Kidney (tissue), 14 donors: ENCODE data around the gene PEPD. TPM values are rescaled to one million over a fixed set of nuclear protein-coding genes. Genes with fewer than 3 reads are reported as not detected.

Experiments
- DNase-seq, 5 donors: peaks; one replicate each; pipeline ENCODE4 v3.0.0-alpha.2; 2013 to 2020
- FAIRE-seq: peaks from 2 replicates; lab custom pipeline; 2012; peaks lifted over from hg19 to GRCh38; lab: Jason Lieb, UNC
- H3K27ac ChIP-seq, 2 donors: one replicate each; pipeline ENCODE4 v1.7.0; 2013; ENCODE audit warnings: low read depth in 2 of 2, low read length in 2 of 2, inconsistent platforms in 1 of 2
- H3K27me3 ChIP-seq: one replicate; pipeline ENCODE4 v1.7.1; 2013; ENCODE audit warnings: low read length, inconsistent platforms; ENCODE audit not compliant: control insufficient read depth, insufficient read depth
- H3K36me3 ChIP-seq, 3 donors: one replicate each; pipeline versions ENCODE4 v1.7.0 to v1.7.1; 2013; ENCODE audit warnings: low read length in 3 of 3, control low read depth in 1 of 3, inconsistent platforms in 1 of 3; ENCODE audit not compliant: insufficient read depth in 3 of 3, control insufficient read depth in 2 of 3
- H3K4me1 ChIP-seq, 3 donors: one replicate each; pipeline versions ENCODE4 v1.7.0 to v1.7.1; 2013; ENCODE audit warnings: low read length in 3 of 3, inconsistent platforms in 1 of 3, low read depth in 1 of 3; ENCODE audit not compliant: control insufficient read depth in 2 of 3, insufficient read depth in 2 of 3
- H3K4me3 ChIP-seq, 3 donors: one replicate each; pipeline versions ENCODE4 v1.7.0 to v1.8.1; 2013; ENCODE audit warnings: low read length in 3 of 3, control low read depth in 1 of 3, inconsistent platforms in 1 of 3
- H3K9ac ChIP-seq, 3 donors: one replicate each; pipeline versions ENCODE4 v1.7.0 to v1.7.1; 2013; ENCODE audit warnings: low read length in 3 of 3, control low read depth in 1 of 3, inconsistent platforms in 1 of 3
- H3K9me3 ChIP-seq, 3 donors: one replicate each; pipeline versions ENCODE4 v1.7.0 to v1.7.1; 2013; ENCODE audit warnings: low read length in 3 of 3, control low read depth in 1 of 3, inconsistent platforms in 1 of 3; ENCODE audit not compliant: control insufficient read depth in 2 of 3, insufficient read depth in 1 of 3
- CTCF ChIP-seq: IDR thresholded peaks from 3 replicates; pipeline ENCODE4 v1.5.1; 2012; ENCODE audit warnings: mild to moderate bottlenecking, moderate library complexity, borderline replicate concordance; ENCODE audit not compliant: insufficient read depth; ENCODE audit errors: extremely low read depth
- intact Hi-C: fragments of 100-400 bp; cut with DNase I; formaldehyde crosslinking; loops from one replicate; pipeline ENCODE4 v1.11.1; 2022
- polyA plus RNA-seq: library from polyadenylated mRNA; stranded (reverse); fragments of 350-450 nt; fragmentation: Illumina TruSeq; extraction: RNeasy Lipid Tissue Mini Kit (QIAGEN cat#74804); gene quantifications from one replicate; pipeline ENCODE4 v1.2.3, GENCODE V29; 2014; ENCODE audit warnings: low read depth, low replicate concordance; ENCODE audit not compliant: insufficient read depth
- total RNA-seq: library from RNA; stranded (reverse); fragmentation: NEBNext Ultra II Directional; extraction: Animal tissue kit (Norgen Biotek cat#: 25700); gene quantifications from one replicate; pipeline ENCODE4 v1.2.1, GENCODE V29; 2021
- donor health status: control.
- donor health status: control.
- donor health status: control.
- donor health status: control.
- donor health status: control.
- donor health status: DM: yes; HTN: yes; CAD: no.
- donor health status: Normal renal cell carcinoma (clear cell type).

Gene PEPD
- total and polyA plus RNA-seq, 2 donors from 2014 or later: 71.4 to 402 TPM

DNA sequence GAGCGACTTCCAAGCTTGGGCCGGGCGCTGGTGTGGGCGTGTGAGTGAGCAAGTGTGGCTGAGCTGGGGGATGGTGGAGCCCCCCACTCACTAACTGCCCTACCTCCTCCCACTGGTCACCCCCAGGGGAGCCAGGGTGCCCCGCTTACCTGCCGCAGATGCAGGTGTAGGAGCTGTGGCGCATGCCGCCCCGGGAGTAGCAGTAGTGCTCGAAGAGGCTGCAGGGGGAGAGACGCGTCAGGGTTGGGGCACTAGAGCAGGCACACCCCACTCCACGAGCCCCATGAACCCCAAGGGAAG lies 108.2 kb downstream of the PEPD start:
- Histone ChIP-seq H3K9me3 (no peaks in the 10 kb centered on the region), H3K27me3 (no peaks in the 10 kb centered on the region), H3K4me1 (no peaks in the 10 kb centered on the region), H3K4me3 (no peak overlapping the region), H3K36me3 (peaks cover 0 to 18% (median 0%) of the 10 kb centered on the region in 3 donors), H3K9ac (no peak overlapping the region), H3K27ac (no peak overlapping the region)
- no peak for TF ChIP-seq CTCF
- intact Hi-C loops: loop anchor here (10.0 kb wide), 1 partner anchor 361 kb away; no protein-coding TSS in a partner anchor
- DNase-seq: peak in 1 of 5 donors; percentile 66
- no peak for FAIRE-seq

- no peaks in the 10 kb centered on the region for H3K27me3 ChIP-seq
- TF ChIP-seq CTCF: no peak
- DNase-seq (peak in 1 of 5 donors; percentile 68), FAIRE-seq (no peak)
- no peak overlapping the region for H3K4me3 ChIP-seq
- H3K9me3 ChIP-seq: no peaks in the 10 kb centered on the region
- intact Hi-C loops: loop anchor here (10.0 kb wide), 1 partner anchor 362 kb away; no protein-coding TSS in a partner anchor
- H3K27ac ChIP-seq: no peak overlapping the region
- no peak overlapping the region for H3K9ac ChIP-seq
- H3K36me3 ChIP-seq: peaks cover 0 to 18% (median 0%) of the 10 kb centered on the region in 3 donors
- H3K4me1 ChIP-seq: no peaks in the 10 kb centered on the region
Measured at GRCh38 chr19:33412601-33413425, 108.8 kb downstream of the PEPD start.

DNA sequence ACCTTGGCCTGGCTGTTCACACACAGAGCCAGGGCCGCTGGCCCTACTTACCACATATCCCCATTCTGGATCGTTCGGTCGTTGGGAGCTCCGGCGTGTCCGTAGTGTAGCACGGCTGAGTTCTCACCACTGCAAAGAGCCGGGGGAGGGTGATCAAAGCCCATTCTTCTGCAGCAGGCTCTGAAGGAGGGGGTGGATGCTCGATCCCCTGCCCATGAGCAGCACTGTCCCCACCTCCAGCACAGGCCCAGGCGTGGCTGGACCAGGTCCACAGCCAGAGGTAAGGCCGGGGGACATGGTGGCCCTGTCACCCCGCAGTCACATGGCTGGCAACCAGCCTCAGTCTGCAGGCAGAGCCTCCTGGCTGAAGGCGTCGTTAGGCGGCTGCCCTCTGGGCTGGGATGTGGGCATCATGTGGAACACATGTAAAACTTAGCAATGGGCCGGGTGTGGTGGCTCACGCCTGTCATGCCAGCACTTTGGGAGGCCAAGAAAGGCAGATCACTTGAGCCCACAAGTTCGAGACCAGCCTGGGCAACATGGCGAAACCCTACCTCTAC lies 109.9 kb downstream of the PEPD start:
- no peak overlapping the region for H3K9ac ChIP-seq
- H3K4me3 ChIP-seq: no peak overlapping the region
- FAIRE-seq (no peak), DNase-seq (peak in 1 of 5 donors; percentile 56)
- no peak for TF ChIP-seq CTCF
- intact Hi-C loops: loop anchor here (10.0 kb wide), 1 partner anchor 363 kb away; no protein-coding TSS in a partner anchor
- no peaks in the 10 kb centered on the region for H3K27me3 ChIP-seq
- no peaks in the 10 kb centered on the region for H3K9me3 ChIP-seq
- H3K4me1 ChIP-seq: peaks cover 0 to under 1% (median 0%) of the 10 kb centered on the region in 3 donors
- peaks cover 0 to 18% (median 0%) of the 10 kb centered on the region in 3 donors for H3K36me3 ChIP-seq
- H3K27ac ChIP-seq: no peak overlapping the region
